A673 (cell line): ENCODE measurements around the gene UGT1A4.

Source experiments
- CTCF ChIP-seq: fragments of 300-800, 200-600 bp; sonication (generic); conservative IDR thresholded peaks from 2 replicates; pipeline ENCODE4 v1.5.1; 2017; ENCODE audit warnings: low read depth, mild to moderate bottlenecking, antibody characterized with exemption, low read length, moderate library complexity, mixed read lengths
- EZH2 ChIP-seq: fragments of 200-600 bp; sonication (generic); IDR thresholded peaks from 2 replicates; pipeline ENCODE4 v1.6.1; 2017; ENCODE audit warnings: borderline replicate concordance, low read depth, mild to moderate bottlenecking, mixed read lengths, antibody characterized with exemption, low read length; ENCODE audit not compliant: poor library complexity, severe bottlenecking

- TF ChIP-seq CTCF (no peak), EZH2 (no peak)
Measured at GRCh38 chr2:233817995-233818638, 99.6 kb downstream of the UGT1A4 start.
